Measurements from ENCODE around the gene DSG4.

The DSG4 gene

GRCh38 chr18:31446854-31447253 lies 70.3 kb downstream of the DSG4 start:
- no peak for DNase-seq (ENCODE audit: low read depth in 3 of 3)

GRCh38 chr18:31447530-31448191 lies 71.1 kb downstream of the DSG4 start, which contains the start of gene DSG3:
Gene DSG3 (plus strand): TSS chr18:31447741. CDS start chr18:31447878, 137 bp downstream.
- DNase-seq (ENCODE audit: low read depth in 3 of 3) = no peak

GRCh38 chr18:31450409-31450808 lies 73.8 kb downstream of the DSG4 start:
- no peak for DNase-seq (ENCODE audit: low read depth in 3 of 3)

GRCh38 chr18:31451625-31452024 lies 75.0 kb downstream of the DSG4 start:
- no peak for DNase-seq (ENCODE audit: low read depth in 3 of 3)

- DNase-seq (ENCODE audit: low read depth in 3 of 3) = no peak
Measured at GRCh38 chr18:31454066-31454708, 77.6 kb downstream of the DSG4 start.

Measured in stimulated activated CD4-positive, alpha-beta T cell treated with anti-CD3 and anti-CD28 coated beads, TNF-alpha, amount 100 ng/mL, for 4 hours (primary cell).